GM18519 (cell line): Measurements from ENCODE around the gene ROR2.
"Not testable (repeated sequence)": the region's sequence is repeated elsewhere in the genome, so short reads cannot be mapped to it uniquely, and the experiment has no call there.

Source experiments
- ATAC-seq: cut with Tn5 transposase; IDR thresholded peaks from one replicate; pipeline ENCODE4 v1.9.1; 2021; ENCODE audit warnings: mild to moderate bottlenecking, moderate library complexity; ENCODE audit not compliant: unreplicated experiment, low FRiP score

Gene ROR2

DNA sequence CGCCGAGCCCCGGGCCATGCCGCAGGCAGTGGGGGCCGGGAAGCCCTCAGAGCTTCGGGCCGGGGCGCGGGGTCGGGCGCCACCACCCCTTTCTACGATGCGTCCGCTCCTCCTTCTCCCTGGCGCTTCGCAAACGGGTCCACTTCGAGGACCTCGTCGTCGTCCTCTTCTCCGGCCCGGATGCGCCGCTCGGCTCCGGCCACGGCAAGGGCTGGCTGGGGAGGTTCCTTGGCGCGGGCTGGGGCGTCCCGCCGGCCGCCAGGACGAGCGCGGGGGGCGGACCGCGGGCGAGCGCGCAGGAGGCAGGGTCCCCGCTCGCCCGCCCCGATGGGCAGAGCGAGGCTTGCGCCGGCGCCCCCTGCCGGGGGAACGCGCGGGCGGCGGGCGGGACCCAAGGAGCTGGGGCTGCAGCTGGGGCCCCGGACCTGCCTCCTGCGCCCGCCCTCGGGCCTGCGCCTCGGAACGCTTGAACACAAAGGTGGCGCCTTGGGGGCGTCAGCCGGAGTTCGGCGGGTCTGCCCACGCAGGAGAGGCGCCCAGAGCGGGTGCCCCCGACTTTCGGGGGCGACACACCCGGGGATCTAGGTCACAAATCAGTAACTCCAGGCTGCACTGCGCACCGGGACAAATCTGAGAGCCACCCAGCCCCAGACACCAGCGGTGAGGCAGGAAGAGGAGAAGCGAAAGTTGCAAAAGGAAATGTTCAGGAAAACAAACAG lies at the start of gene ROR2:
ROR2 (minus strand) TSS at position 283 of the 719 bp plus-strand sequence.
- no peak for ATAC-seq

DNA sequence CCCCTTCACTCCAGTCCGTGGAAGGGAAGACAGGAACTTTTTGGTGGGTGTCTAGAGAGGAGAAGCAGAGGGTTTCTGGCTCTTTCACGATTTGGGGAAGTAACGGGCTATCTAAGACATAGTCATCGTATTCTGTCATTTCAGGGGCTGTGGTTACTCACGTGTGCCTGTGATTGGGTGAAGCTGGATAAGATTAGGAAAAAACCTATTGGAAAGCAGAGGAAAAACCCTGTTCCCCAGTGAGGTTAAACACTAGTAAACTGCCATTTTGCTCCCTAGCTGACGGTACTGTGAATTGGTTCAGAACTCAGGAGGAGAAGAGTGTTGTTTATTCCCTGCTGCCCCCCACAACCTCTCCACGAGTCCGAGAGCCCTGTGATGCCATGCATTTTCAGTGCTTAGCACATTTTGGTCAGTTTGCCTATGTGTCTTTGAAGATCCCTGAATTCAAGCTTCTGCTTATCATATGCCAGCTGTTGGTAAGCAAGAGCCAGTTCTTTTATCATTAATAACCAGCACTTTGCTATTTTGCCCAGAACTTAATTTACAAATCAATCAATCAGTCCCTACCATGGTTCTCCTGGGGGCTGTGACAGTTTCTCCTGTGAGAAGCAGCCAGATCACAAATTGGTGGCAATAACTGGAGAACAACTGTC lies 45.1 kb upstream of the ROR2 start:
- no peak for ATAC-seq

DNA sequence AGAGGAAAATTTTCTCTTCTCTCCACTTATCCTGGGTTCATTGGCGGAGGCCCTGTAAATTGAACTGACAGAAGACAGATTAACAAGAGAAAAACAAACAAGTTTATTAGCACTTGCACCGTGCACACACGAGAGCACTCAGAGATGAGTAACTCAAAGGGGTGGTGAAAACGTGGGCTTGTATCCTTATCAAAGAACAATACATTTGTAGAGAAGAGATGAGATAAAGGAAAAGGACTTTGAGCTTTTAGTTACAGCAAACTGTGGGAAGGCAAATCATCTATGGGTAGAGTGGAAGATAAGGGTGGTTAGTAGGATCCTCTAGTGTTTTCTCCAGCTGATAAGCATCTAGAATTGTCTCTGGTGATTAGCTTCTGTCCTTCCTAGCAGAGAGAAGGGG lies 44.4 kb upstream of the ROR2 start:
- no peak for ATAC-seq

DNA sequence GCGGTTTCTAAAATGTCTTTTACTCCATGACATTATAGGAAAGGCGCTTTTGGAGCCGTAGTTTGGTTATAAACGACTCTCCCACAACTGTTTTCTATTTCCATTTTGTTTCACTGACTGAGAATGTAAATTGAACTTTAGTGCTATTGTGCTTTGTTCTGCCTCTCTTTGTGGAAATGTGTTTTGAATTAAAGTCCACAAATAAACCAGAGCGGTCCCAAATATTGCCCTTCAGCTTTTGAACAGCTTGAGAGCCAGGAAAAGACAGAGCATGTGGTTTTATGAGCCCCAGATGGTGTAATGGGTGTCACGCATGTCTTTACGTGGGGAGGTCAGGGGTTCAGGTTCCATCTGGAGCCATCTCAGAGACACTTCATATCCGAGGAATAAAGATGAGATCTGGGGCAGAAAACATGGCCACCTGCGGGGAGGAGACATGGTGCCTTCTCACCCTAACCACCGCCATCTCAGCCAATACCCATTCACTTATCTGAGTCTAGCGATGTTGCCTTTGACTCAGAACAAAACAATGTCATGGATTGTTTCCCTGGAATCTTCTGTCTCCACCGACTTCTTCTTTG lies 42.5 kb upstream of the ROR2 start:
- no peak for ATAC-seq

DNA sequence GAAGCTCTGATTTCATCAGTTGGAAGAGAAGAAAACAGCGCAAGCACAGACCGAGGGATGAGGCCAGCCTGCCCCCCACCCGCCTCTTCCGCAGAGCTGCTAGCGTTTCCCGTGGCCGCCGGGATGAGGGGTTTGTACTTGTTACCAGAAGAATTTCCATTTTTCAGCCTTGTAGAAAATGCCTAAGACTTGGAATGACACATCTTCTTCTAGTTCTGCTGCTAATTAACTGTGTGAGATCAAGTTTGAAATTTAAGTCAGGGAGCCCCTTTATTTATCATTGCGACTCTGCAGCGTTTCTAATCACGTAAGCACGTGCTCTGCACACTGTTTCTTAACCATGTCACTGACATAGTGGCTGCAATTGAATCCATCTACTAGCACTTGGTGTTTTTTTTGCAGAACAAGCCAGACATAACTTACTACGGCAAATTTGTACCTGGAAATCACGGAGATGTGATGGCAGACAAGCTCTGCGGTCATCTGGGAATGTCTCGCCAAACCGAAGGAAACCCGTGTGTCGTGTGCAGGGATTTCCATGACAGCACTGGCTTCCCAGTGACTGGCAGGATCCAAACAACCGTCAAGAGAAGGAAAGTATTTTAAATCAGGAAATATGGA lies 41.8 kb upstream of the ROR2 start:
- ATAC-seq = no peak

DNA sequence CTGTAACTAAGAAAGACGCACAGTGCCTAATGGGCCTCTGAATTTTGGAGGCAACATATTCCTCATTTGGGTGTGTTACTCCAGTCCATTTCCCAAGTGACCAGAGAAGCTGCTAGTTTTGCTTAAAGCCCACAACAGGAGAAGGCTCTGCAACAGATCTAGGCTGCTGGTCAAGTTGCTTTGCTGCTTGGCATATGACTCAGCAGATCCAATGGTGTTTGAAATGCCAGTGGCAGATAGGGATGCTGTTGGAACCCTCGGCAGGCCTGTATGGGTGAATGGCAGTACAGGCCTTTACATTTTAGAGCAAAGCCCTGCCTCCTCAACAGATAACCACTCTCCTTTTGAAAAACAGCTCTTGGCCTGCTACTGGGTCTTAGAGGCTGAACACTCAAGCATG lies 36.2 kb upstream of the ROR2 start:
- no peak for ATAC-seq

DNA sequence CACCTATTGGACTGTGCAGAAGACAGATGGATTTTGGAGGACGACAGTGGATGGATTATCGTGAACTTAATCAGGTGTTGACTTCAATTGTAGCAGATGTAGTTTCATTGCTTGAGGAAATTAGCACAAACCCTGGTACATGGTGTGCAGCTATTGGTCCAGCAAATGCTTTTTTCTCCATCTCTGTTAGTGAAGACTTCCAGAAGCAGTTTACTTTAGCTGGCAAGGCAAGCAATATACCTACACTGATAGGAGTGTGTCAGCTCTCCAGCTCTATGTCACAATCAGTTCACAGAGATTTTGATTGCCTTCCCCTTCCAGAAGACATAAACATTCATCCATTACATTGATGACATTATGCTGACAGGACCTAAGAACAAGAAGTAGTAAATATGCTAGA lies 35.7 kb upstream of the ROR2 start:
- no peak for ATAC-seq

DNA sequence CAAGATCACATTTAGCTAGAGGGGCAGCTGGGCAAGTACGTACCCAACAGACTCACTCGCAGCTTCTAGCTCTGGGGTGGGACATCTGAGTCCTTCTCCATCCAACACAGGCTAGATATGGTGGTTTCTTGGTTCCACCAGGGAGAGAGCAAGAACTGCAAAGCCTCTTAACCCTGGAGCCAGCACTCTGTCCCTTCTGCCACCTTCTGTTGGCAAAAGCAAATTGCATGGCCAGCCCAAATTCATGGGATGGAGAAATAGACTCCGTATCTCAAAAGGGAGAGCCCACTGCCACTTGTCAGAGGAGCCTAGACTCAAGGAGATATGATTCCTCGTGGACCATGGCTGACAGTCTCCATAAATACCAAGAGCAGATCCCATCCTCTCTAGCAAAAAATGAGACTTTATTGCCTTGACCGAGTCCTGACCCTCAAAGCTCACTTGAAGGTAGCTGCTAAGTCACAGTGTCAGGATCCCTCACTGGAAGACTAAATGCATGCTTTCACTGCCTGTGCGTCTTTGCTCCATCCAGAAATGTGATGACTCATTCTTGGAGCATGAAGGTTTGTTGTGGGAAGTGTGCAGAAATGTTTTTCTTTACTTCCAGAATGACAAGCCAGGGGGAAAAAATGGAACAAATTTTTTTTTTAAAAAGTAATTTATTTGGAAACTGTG lies 28.8 kb upstream of the ROR2 start:
- no peak for ATAC-seq

DNA sequence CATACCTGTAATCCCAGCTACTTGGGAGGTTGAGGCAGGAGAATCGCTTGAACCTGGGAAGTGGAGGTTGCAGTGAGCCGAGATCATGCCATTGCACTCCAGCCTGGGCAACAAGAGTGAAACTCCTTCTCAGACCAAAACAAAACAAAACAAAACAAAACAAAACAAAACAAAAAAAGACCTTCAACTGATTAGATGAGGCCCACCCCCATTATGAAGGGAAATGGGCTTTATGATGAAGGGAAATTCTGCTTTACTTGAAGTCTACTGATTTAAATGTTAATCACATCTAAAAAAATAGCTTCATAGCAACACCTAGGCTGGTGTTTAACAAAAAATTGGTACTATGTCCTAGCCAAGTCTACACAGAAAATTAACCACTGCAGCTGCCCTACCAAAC lies 25.2 kb upstream of the ROR2 start:
- not testable (repeated sequence) for ATAC-seq

DNA sequence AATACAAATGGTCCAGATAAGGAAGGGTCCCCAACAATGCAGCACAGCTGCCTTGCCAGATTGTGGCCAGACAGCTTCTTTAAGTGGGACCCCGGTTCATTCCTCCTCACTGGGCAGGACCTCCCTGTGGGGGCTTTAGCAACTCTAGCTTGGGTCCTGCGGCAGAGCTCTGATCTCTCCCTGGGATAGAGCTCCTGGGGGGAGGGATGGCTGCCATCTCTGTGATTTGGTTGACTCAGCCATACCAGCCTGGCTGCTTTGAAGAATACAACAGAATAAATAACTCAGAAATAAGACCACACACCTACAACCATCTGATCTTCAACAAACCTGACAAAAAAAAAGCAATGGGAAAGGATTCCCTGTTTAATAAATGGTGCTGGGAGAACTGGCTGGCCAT lies 22.7 kb upstream of the ROR2 start:
- ATAC-seq = no peak

DNA sequence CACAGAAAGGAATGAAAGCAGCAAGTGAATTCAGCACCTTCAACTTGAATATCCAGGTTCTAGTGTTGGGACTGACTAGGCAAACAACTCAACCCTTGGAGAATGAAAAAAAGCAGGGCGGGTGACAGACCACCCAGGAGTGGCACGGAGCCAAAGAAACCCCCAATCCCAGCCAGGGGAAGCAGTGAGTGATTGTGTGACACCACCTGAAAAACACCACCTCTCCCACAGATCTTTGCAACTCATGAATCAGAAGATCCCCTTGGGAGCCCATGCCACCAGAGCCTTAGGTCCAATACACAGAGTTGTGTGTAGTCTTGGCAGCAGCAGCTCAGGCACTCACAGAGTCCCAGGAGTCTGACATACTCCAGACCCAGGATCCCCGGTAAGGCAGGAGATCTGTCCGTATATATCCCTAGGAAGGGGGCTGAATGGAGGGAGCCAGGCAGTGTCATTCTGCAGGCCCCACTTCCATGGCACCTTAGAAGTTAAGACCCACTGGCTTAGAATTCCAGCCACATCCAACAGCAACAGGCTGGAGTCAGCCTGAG lies 22.1 kb upstream of the ROR2 start:
- no peak for ATAC-seq

DNA sequence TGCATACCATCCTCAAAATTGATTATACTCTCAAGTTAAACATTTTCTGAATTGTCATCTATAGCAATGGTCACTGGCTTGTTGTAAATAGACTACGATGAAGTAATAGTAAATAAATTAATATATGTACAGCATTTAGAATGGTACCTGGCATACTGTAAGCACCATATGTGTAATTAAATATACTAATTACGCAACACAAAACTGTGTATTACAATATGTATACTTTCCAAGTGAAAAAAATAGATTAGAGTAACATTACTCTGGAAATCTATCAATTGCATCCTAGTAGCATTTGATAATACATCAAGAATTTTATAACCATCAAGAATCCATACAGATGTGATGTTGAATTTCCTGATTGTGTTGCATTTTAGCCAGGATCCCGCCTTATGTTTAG lies 17.2 kb upstream of the ROR2 start:
- no peak for ATAC-seq

DNA sequence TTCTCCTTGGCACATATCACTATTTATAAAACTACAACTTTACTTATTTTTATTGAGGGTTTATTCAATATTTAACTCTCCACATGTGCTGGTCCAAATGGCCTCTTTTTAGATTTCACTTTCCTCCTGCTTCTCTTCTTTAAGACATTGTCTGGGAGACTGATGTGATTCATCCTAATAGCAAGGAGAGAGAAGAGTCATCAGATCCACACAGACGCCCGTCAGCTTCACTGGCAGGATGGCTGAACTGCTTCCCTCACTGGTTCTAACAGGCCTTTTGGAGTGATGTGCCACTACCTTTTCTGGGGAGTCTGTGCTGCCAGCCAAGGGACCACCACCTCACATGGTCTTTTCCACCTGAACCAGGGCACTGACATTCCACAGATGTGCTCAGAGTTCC lies 16.5 kb upstream of the ROR2 start:
- no peak for ATAC-seq

DNA sequence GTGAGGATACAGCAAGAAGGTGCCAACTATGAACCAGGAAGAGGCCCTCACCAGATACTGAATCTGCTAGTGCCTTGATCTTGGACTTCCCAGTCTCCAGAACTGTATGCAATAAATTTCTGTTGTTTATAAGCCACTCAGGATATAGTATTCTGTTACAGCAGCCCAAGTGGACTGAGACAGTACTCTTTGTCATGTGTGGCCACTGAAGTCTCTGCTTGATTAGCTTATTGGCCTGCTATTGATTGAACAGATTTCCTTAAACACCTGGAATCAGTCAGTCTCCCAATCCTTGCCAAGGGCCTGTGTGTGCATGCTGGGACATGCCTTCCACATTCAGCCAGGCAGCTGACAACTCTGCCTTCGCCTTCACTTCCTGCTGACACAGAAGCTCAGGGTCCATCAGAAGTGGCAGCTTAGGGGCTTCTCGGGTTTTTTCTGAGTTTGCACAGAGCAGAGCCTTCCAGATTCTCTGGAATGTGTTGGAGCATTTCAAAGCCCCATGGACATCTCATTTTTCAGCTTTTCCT lies 13.7 kb upstream of the ROR2 start:
- ATAC-seq = no peak

DNA sequence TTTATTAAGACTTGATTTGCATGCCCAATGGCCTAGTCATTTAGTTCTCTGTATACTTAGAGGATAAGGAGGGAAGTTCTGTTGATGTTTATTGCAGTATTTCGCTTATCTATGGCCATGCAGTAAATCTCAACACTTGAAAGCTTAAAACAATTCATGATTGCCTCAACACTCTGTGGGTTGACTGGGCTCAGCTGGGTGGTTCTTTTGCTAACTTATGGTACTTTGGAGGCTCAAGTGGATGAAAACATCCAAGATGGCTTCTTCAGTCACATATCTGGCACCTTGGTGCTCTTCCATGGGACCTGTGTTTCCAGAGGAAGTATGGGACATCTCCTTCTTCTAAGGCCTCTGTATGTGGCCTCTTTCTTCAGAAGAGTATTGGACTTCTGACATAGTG lies 10.3 kb upstream of the ROR2 start:
- no peak for ATAC-seq

DNA sequence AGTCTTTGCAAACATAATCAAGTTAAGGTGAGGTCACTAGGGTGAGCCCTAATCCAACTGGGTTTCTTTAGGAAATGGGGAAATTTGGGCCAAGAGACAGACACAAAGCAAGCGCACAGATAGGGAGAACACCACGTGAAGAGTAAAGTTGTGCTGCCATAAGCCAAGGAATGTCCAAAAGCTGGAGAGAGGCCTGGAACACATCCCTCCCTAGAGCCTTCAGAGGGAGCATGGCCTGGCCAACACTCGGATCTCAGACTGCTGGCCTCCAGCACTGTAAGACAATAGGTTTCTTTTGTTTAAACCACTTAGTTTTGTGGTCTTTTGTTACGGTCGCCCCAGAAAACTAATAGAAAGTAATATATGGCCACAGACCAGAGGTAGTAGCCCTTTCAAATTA lies 8.1 kb upstream of the ROR2 start:
- no peak for ATAC-seq

DNA sequence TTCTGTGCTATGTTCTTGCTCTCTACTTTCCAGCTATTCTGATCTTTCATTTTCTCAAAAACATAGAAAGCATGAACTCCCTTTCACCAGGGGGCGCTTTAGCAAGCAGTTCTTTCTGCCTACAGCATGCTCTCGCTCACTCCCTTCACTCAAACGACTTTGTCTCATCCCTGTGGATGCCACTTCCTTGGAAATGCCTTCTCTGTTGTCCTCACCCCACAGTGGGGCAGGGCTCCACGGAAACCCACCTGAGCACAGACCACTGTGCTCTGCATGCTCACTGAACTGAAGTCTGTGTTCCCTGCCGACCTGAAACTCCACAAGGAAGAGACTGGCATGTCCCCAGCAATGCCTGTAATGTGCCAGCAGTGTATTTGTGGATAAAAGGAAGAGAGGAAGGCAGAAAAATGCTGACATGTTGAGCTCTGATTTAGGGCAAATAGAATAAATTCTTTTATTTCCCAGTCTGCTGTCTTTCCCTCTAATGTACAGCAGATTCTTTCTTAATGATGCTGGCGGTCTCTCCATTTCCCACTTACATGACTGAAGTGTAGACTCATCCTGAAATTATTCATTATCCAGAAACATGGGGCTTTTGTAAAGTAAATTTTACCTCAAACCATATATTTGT lies 4.9 kb upstream of the ROR2 start:
- ATAC-seq = no peak

DNA sequence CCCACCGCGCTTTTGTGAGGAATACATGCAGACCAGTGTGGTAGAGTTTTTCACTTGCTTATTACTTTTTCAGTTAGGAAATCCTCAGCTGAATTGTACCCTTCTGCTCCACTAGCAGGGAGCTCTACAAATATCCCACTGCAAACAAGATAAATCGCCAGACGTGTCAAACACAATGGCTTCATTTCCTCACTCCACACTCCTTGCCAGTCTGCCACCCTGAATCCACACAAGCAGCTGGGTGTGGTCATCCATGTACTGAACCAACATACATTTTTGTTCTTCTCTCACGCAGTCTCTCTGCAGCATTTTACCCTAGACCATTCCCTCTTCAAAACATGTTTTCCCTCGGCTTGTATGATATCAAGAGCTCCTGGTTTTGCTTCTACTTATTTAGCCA lies 3.7 kb upstream of the ROR2 start:
- ATAC-seq = no peak

DNA sequence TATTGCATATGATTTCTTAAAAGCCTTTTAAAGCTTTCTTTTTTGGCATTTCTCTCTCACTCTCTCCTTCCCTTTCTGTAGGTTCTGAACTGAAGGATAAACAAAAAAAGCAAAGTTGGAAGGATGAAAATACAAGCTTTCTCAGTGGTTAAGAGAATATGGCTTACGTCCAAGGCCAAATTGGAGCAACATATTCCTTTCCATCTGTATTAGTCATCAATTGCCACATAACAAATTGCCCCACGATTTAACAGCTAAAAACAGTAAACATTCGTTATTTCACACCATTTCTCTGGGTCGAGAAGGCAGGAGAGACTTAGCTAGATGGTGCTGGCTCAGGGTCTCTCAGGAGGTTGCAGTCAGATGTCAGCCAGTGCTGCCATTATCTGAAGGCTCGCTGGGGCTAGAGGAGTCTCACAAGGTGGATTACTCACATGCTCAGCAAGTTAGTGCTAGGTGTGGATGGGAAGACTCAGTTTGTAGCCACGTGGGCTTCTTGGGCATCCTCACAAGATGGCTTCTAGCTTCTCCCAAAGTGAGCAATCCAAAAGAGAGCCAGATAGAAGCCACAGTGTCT lies 2.0 kb upstream of the ROR2 start:
- no peak for ATAC-seq
